CD4-positive, alpha-beta T cell (primary cell): ENCODE measurements around the gene DOCK4. TPM values are rescaled to one million over a fixed set of nuclear protein-coding genes. Genes with fewer than 3 reads are reported as not detected.

ENCODE experiments used
- ATAC-seq: fragments of 200-7000 bp; cut with Tn5 transposase; one replicate; pipeline ENCODE4 v1.10.0; 2022; ENCODE audit warnings: mild to moderate bottlenecking; ENCODE audit not compliant: poor library complexity
- CTCF ChIA-PET: fragments of 350-600 bp; sonication (Branson Sonifier 250); formaldehyde crosslinking; loops from one replicate; lab custom pipeline; 2021; ENCODE audit warnings: antibody characterized with exemption, inconsistent platforms; lab: Charles Lee
- POLR2A ChIA-PET: fragments of 350-600 bp; sonication (Branson Sonifier 250); formaldehyde crosslinking; loops from one replicate; lab custom pipeline; 2021; ENCODE audit warnings: antibody characterized with exemption, inconsistent platforms; lab: Charles Lee
- DNase-seq, 14 experiments: peaks; one replicate each; pipeline ENCODE4 v3.0.0-alpha.2; 2013 to 2020; ENCODE audit warnings: mixed read lengths in 2 of 14
- H3K27ac ChIP-seq, 2 donors: one replicate each; pipeline versions ENCODE4 v1.5.1 to v1.7.0; 2013; ENCODE audit warnings: low read length in 2 of 2, low read depth in 1 of 2, mild to moderate bottlenecking in 1 of 2
- H3K27me3 ChIP-seq, 2 experiments: 1 replicate in 1 of 2; 2 replicates in 1 of 2; pipeline versions ENCODE4 v1.6.1 to v1.7.0; 2013; ENCODE audit warnings: low read length in 2 of 2, control low read depth in 1 of 2, mild to moderate bottlenecking in 1 of 2, moderate library complexity in 1 of 2; ENCODE audit not compliant: insufficient read depth in 2 of 2, control insufficient read depth in 1 of 2
- H3K36me3 ChIP-seq: one replicate; pipeline ENCODE4 v1.6.1; 2013; ENCODE audit warnings: low read length, control low read depth; ENCODE audit not compliant: insufficient read depth
- H3K4me1 ChIP-seq: one replicate; pipeline ENCODE4 v1.6.1; 2013; ENCODE audit warnings: low read length, control low read depth; ENCODE audit not compliant: insufficient read depth
- H3K4me3 ChIP-seq: one replicate; pipeline ENCODE4 v1.5.1; 2013; ENCODE audit warnings: mild to moderate bottlenecking, low read length, moderate library complexity
- H3K9me3 ChIP-seq, 2 experiments: 1 replicate in 1 of 2; 2 replicates in 1 of 2; pipeline versions ENCODE4 v1.6.1 to v1.7.0; 2013; ENCODE audit warnings: low read length in 2 of 2, mild to moderate bottlenecking in 2 of 2, control low read depth in 1 of 2, moderate library complexity in 1 of 2; ENCODE audit not compliant: control insufficient read depth in 1 of 2, insufficient read depth in 1 of 2
- H3K27ac Mint-ChIP-seq: one replicate; pipeline ENCODE4 v1.8.0; 2020; ENCODE audit warnings: mixed read lengths
- H3K27me3 Mint-ChIP-seq: one replicate; pipeline ENCODE4 v1.8.0; 2021; ENCODE audit warnings: mixed read lengths
- H3K36me3 Mint-ChIP-seq: one replicate; pipeline ENCODE4 v1.8.0; 2021; ENCODE audit warnings: low read depth, mixed read lengths
- H3K4me1 Mint-ChIP-seq: one replicate; pipeline ENCODE4 v1.8.0; 2021; ENCODE audit warnings: low read depth, mixed read lengths
- H3K4me3 Mint-ChIP-seq: one replicate; pipeline ENCODE4 v1.8.0; 2020; ENCODE audit warnings: mild to moderate bottlenecking, mixed read lengths
- H3K9me3 Mint-ChIP-seq: one replicate; pipeline ENCODE4 v1.8.0; 2020; ENCODE audit warnings: mixed read lengths
- CTCF ChIP-seq: fragments of 200-600 bp; IDR thresholded peaks from one replicate; pipeline ENCODE4 v1.8.0; 2022; ENCODE audit warnings: antibody characterized with exemption, mild to moderate bottlenecking
- intact Hi-C, 2 experiments: fragments of 100-400 bp; cut with DNase I in 1 of 2; cut with micrococcal nuclease in 1 of 2; formaldehyde crosslinking; loops; one replicate each; pipeline versions ENCODE4 v1.15.1 to v1.9.0; 2023 to 2025; cut with DNase I, micrococcal nuclease
- total RNA-seq, 174 experiments: library from RNA in 2 of 174; stranded (reverse) in 2 of 174; gene quantifications; one replicate each; pipeline ENCODE4 v1.2.3 and lab custom pipeline; 2021 to 2026

DOCK4 gene
- total RNA-seq, 2 experiments from 2014 or later, result 0.31 to 0.38 TPM

GRCh38 chr7:112012242-112012641 is 194.0 kb downstream of the DOCK4 start:
- Mint-ChIP-seq H3K4me3 (no peak overlapping the region), H3K4me1 (no peaks in the 10 kb centered on the region)
- no peak overlapping the region for H3K27ac ChIP-seq

GRCh38 chr7:112010994-112011393 is 195.2 kb downstream of the DOCK4 start:
- Histone ChIP-seq H3K27me3 (no peaks in the 10 kb centered on the region), H3K4me1 (no peaks in the 10 kb centered on the region), H3K4me3 (no peak overlapping the region), H3K9me3 (no peaks in the 10 kb centered on the region), H3K36me3 (no peaks in the 10 kb centered on the region), H3K27ac (no peak overlapping the region)
- no peak for TF ChIP-seq CTCF
- DNase-seq (no peak), ATAC-seq (no peak)
- Mint-ChIP-seq H3K36me3 (no peaks in the 10 kb centered on the region), H3K4me1 (no peaks in the 10 kb centered on the region), H3K9me3 (no peaks in the 10 kb centered on the region), H3K4me3 (no peak overlapping the region), H3K27me3 (no peaks in the 10 kb centered on the region), H3K27ac (no peak overlapping the region)
- ChIA-PET CTCF (no interaction called here), POLR2A (no interaction called here)
- intact Hi-C loops, result no loop called here

More at GRCh38 chr7:112012242-112012641, 194.0 kb downstream of the DOCK4 start:
- Histone ChIP-seq H3K4me3 (no peak overlapping the region), H3K27me3 (no peaks in the 10 kb centered on the region), H3K36me3 (no peaks in the 10 kb centered on the region), H3K4me1 (no peaks in the 10 kb centered on the region), H3K9me3 (no peaks in the 10 kb centered on the region)
- intact Hi-C loops, result no loop called here
- H3K36me3 Mint-ChIP-seq, result no peaks in the 10 kb centered on the region
- no peak overlapping the region for H3K27ac Mint-ChIP-seq
- H3K9me3 Mint-ChIP-seq, result no peaks in the 10 kb centered on the region
- CTCF ChIA-PET, result no interaction called here
- POLR2A ChIA-PET, result no interaction called here
- DNase-seq (no peak), ATAC-seq (no peak)
- H3K27me3 Mint-ChIP-seq, result no peaks in the 10 kb centered on the region
- no peak for TF ChIP-seq CTCF

GRCh38 chr7:112010109-112010508 is 196.1 kb downstream of the DOCK4 start:
- Mint-ChIP-seq H3K4me3 (no peak overlapping the region), H3K9me3 (no peaks in the 10 kb centered on the region), H3K4me1 (no peaks in the 10 kb centered on the region), H3K36me3 (no peaks in the 10 kb centered on the region), H3K27ac (no peak overlapping the region), H3K27me3 (no peaks in the 10 kb centered on the region)
- Histone ChIP-seq H3K27me3 (no peaks in the 10 kb centered on the region), H3K27ac (no peak overlapping the region), H3K4me1 (no peaks in the 10 kb centered on the region), H3K4me3 (no peak overlapping the region), H3K36me3 (no peaks in the 10 kb centered on the region), H3K9me3 (no peaks in the 10 kb centered on the region)
- intact Hi-C loops, result no loop called here
- TF ChIP-seq CTCF, result no peak
- no peak for ATAC-seq
- DNase-seq, result no peak
- ChIA-PET POLR2A (no interaction called here), CTCF (no interaction called here)
